Esophagus mucosa (tissue), 1 donor: ENCODE results near the gene SENP6. TPM values are rescaled to one million over a fixed set of nuclear protein-coding genes. Genes with fewer than 3 reads are reported as not detected.
"Not testable (repeated sequence)": the region's sequence is repeated elsewhere in the genome, so short reads cannot be mapped to it uniquely, and the experiment has no call there.

Source experiments
- ATAC-seq: fragments of 200-7000 bp; cut with Tn5 transposase; one replicate; pipeline ENCODE4 v1.9.1; 2020
- total RNA-seq: library from RNA; stranded (reverse); gene quantifications from one replicate; pipeline ENCODE4 v1.2.4, GENCODE V29; 2023
- donor health status: DM: yes; HTN: yes; CAD: no.

Gene SENP6
- total RNA-seq, 1 donor from 2014 or later = 47.0 TPM

- no peak for ATAC-seq
Measured at GRCh38 chr6:75608956-75609533, 7.4 kb downstream of the SENP6 start.

GRCh38 chr6:75609639-75610590 is 8.2 kb downstream of the SENP6 start:
- ATAC-seq = no peak

- ATAC-seq = no peak
Measured at GRCh38 chr6:75611011-75611701, 9.5 kb downstream of the SENP6 start.

GRCh38 chr6:75611702-75612375 is 10.2 kb downstream of the SENP6 start:
- ATAC-seq = no peak

- ATAC-seq = no peak
Measured at GRCh38 chr6:75612434-75612833, 10.8 kb downstream of the SENP6 start.

- ATAC-seq = peak; percentile 33
Measured at GRCh38 chr6:75613056-75613501, 11.4 kb downstream of the SENP6 start.

GRCh38 chr6:75618437-75618836 is 16.8 kb downstream of the SENP6 start:
- ATAC-seq = no peak

GRCh38 chr6:75619230-75619899 is 17.7 kb downstream of the SENP6 start:
- no peak for ATAC-seq

- ATAC-seq = no peak
Measured at GRCh38 chr6:75620381-75621304, 19.0 kb downstream of the SENP6 start.

- ATAC-seq = no peak
Measured at GRCh38 chr6:75621846-75622245, 20.2 kb downstream of the SENP6 start.

GRCh38 chr6:75623491-75623890 is 21.8 kb downstream of the SENP6 start:
- no peak for ATAC-seq

GRCh38 chr6:75624335-75624734 is 22.7 kb downstream of the SENP6 start:
- no peak for ATAC-seq

GRCh38 chr6:75624988-75625387 is 23.3 kb downstream of the SENP6 start:
- ATAC-seq = no peak

GRCh38 chr6:75626561-75626960 is 24.9 kb downstream of the SENP6 start:
- no peak for ATAC-seq

GRCh38 chr6:75627708-75628107 is 26.0 kb downstream of the SENP6 start:
- ATAC-seq = not testable (repeated sequence)

- no peak for ATAC-seq
Measured at GRCh38 chr6:75631859-75632635, 30.4 kb downstream of the SENP6 start.

- no peak for ATAC-seq
Measured at GRCh38 chr6:75633045-75633444, 31.4 kb downstream of the SENP6 start.

GRCh38 chr6:75642311-75642710 is 40.6 kb downstream of the SENP6 start:
- ATAC-seq = no peak

GRCh38 chr6:75643173-75643572 is 41.5 kb downstream of the SENP6 start:
- ATAC-seq = no peak

- ATAC-seq = no peak
Measured at GRCh38 chr6:75656479-75656878, 54.8 kb downstream of the SENP6 start.
